NCI-H748 (cell line): ENCODE measurements around the gene NCKIPSD.

ENCODE experiments used
- DNase-seq: peaks from one replicate; lab custom pipeline; 2025; ENCODE audit not compliant: unreplicated experiment; lab: John Stamatoyannopoulos, UW

The NCKIPSD gene

DNA sequence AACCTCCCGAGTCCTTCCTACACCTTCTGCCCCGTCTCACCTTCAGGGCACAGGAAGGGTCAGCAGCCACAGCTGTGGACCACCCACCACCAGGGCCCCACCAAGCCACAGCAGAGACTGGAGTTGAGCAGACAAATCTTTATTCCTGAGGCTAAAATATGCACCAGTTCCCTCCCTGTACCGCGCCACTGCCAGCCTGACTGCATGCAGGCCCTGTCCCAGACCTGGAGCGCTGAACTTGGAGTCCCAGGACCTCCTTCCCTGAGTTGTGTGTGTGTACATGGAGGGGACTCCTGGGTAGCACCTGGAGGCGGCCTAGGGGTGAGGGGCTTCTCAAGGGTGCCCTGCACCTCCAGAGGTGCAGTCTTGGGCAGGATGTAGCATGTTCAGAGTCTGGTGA is 60.1 kb downstream of the NCKIPSD start:
- no peak for DNase-seq

DNA sequence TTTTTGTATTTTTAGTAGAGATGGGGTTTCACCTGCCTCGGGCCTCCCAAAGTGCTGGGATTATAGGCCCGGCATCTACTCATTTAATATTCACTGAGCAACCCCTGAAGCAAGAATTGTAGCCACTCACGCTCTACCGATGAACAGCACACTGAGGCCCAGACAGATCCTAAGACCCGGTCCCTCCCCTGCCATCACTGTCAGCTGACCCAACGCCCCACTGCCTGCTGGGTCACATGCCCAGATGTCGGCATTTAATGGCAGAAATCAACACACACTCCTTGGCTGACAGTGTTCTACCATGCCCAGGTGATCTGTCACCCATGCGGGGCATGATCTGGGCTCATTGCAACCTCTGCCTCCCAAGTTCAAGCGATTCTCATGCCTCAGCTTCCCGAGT is 60.9 kb downstream of the NCKIPSD start:
- no peak for DNase-seq

DNA sequence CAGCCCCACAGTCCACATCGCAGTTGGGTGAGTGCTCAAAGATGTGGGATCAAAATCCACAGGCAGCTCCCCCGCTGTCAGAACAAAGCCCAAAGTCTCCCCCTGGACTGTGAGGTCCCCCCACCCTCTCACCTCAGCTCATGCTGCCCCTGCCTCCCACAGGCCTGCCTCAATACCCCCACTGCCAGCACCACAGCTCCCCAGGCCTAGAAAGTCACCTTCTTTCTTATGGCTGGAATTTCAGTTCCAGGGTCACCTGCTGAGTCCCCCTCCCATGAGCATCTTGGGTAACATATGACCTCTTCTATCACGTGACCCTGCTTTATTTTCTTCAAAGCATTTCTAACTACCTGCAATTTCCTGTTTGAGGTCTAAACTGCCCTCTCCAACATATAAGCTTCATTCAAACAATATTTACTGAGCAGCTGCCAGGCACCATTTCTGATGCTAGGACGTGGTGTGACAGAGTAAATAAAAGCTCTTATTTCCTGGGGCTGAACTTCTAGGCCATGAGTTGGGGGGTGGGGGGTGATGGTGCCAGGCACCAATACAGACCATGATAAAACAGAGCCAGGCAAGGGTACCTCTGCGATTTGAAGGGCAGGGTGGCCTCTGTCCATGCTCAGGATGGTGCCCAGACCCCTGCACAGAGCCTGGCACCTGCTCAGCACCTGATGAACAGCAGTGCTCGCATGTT is 61.7 kb downstream of the NCKIPSD start:
- DNase-seq: peak; percentile 82
